GM12878 (cell line): Measurements from ENCODE around the gene NCAM1. TPM values are rescaled to one million over a fixed set of nuclear protein-coding genes. Genes with fewer than 3 reads are reported as not detected.

Source experiments
- ATAC-seq: fragments of 200-7000 bp; cut with Tn5 transposase; 3 replicates; pipeline ENCODE4 v1.9.1; 2020; ENCODE audit warnings: mild to moderate bottlenecking, moderate library complexity
- BruUV-seq: library from RNA; stranded (reverse); fragments of 400-500 nt; replicated peaks from 2 replicates; lab custom pipeline; 2021; lab: Mats Ljungman, UMichigan
- CTCF ChIA-PET: fragments of 300-600 bp; sonication (Branson Sonifier 250); formaldehyde crosslinking; extraction: SDS; loops from one replicate; lab custom pipeline; 2021; ENCODE audit warnings: inconsistent platforms; lab: Yijun Ruan, JAX
- POLR2A ChIA-PET: fragments of 350-600 bp; formaldehyde crosslinking; extraction: SDS; loops from one replicate; lab custom pipeline; 2021; ENCODE audit warnings: inconsistent platforms; lab: Charles Lee
- RAD21 ChIA-PET: fragments of 300-600 bp; sonication (Branson Sonifier 250); formaldehyde crosslinking; loops from one replicate; lab custom pipeline; 2023; ENCODE audit warnings: antibody characterized with exemption; ENCODE audit not compliant: unreplicated experiment; lab: Charles Lee
- SMC1A ChIA-PET: fragments of 300-600 bp; sonication (Branson Sonifier 250); formaldehyde crosslinking; loops from one replicate; lab custom pipeline; 2023; ENCODE audit not compliant: unreplicated experiment, uncharacterized antibody; lab: Charles Lee
- DNase-seq: peaks from one replicate; pipeline ENCODE4 v3.0.0-alpha.2; 2011; ENCODE audit warnings: low read depth, low spot score
- FAIRE-seq: peaks from 3 replicates; lab custom pipeline; 2011; peaks lifted over from hg19 to GRCh38; lab: Jason Lieb, UNC
- H2AFZ ChIP-seq: 2 replicates; pipeline ENCODE4 v1.6.0; 2011; ENCODE audit warnings: low read depth, low read length, control low read depth; ENCODE audit not compliant: control insufficient read depth
- H3K27ac ChIP-seq: 2 replicates; pipeline ENCODE4 v1.5.1; 2011; ENCODE audit warnings: control low read depth; ENCODE audit not compliant: control insufficient read depth, insufficient read depth
- H3K27me3 ChIP-seq, 2 experiments: replicated peaks in 1 of 2; 2 replicates each; pipeline versions ENCODE4 v1.6.0 to v1.6.1; 2011; ENCODE audit warnings: low read length in 1 of 2; ENCODE audit not compliant: control insufficient read depth in 2 of 2, insufficient read depth in 2 of 2
- H3K36me3 ChIP-seq, 2 experiments: 2 replicates each; pipeline ENCODE4 v1.5.1; 2011; ENCODE audit warnings: low read length in 1 of 2; ENCODE audit not compliant: control insufficient read depth in 2 of 2, insufficient read depth in 2 of 2
- H3K4me1 ChIP-seq: 2 replicates; pipeline ENCODE4 v1.6.1; 2011; ENCODE audit warnings: mild to moderate bottlenecking, low read length, moderate library complexity, mixed read lengths; ENCODE audit not compliant: control insufficient read depth, insufficient read depth
- H3K4me2 ChIP-seq: 2 replicates; pipeline ENCODE4 v1.6.0; 2011; ENCODE audit warnings: control low read depth; ENCODE audit not compliant: control insufficient read depth, insufficient read depth
- H3K4me3 ChIP-seq: fragments of 200-600 bp; sonication (generic); 2 replicates; pipeline ENCODE4 v1.5.1; 2016
- H3K79me2 ChIP-seq: 2 replicates; pipeline ENCODE4 v1.6.0; 2011; ENCODE audit warnings: low read length; ENCODE audit not compliant: control insufficient read depth, insufficient read depth
- H3K9ac ChIP-seq: 2 replicates; pipeline ENCODE4 v1.8.0; 2011; ENCODE audit warnings: low read length, control low read depth, mixed read lengths; ENCODE audit not compliant: control insufficient read depth, insufficient read depth
- H3K9me3 ChIP-seq: replicated peaks from 3 replicates; pipeline ENCODE4 v1.5.1; 2011; ENCODE audit warnings: mild to moderate bottlenecking, low read length; ENCODE audit not compliant: control insufficient read depth, insufficient read depth
- H4K20me1 ChIP-seq: 2 replicates; pipeline ENCODE4 v1.6.0; 2011; ENCODE audit not compliant: control insufficient read depth, insufficient read depth
- ASH2L ChIP-seq: fragments of 300-600, 200-600 bp; sonication (generic); IDR thresholded peaks from 2 replicates; pipeline ENCODE4 v1.6.1; 2017; ENCODE audit warnings: low read depth, mild to moderate bottlenecking, borderline replicate concordance
- CEBPB ChIP-seq, 2 experiments: fragments of 150-350 bp in 1 of 2; IDR thresholded peaks; 2 replicates each; pipeline ENCODE4 v1.6.1; 2012 to 2014; ENCODE audit warnings: low read depth in 2 of 2, low read length in 2 of 2, borderline replicate concordance in 1 of 2, inconsistent platforms in 1 of 2
- CHD2 ChIP-seq: IDR thresholded peaks from 2 replicates; pipeline ENCODE4 v1.6.1; 2011; ENCODE audit warnings: low read depth, low read length, improper control_type of control experiment, borderline replicate concordance
- CHD4 ChIP-seq: fragments of 200-600 bp; sonication (generic); IDR thresholded peaks from 2 replicates; pipeline ENCODE4 v1.6.1; 2016; ENCODE audit warnings: mild to moderate bottlenecking
- DPF2 ChIP-seq: fragments of 450-650 bp; IDR thresholded peaks from 2 replicates; pipeline ENCODE4 v1.6.1; 2017; ENCODE audit warnings: mild to moderate bottlenecking
- MTA3 ChIP-seq: IDR thresholded peaks from 2 replicates; pipeline ENCODE4 v1.6.1; 2012; ENCODE audit warnings: low read length, inconsistent platforms, borderline replicate concordance
- NR2C2 ChIP-seq: IDR thresholded peaks from 2 replicates; pipeline ENCODE4 v1.6.1; 2011; ENCODE audit warnings: borderline replicate concordance, low read depth; ENCODE audit not compliant: control insufficient read depth, insufficient read length
- PAX5 ChIP-seq: IDR thresholded peaks from 2 replicates; pipeline ENCODE4 v1.6.1; 2011; ENCODE audit warnings: low read depth, low read length, borderline replicate concordance
- PML ChIP-seq: IDR thresholded peaks from 2 replicates; pipeline ENCODE4 v1.6.1; 2012; ENCODE audit warnings: low read length, inconsistent platforms
- SMAD5 ChIP-seq: IDR thresholded peaks from 2 replicates; pipeline ENCODE4 v1.6.1; 2016; ENCODE audit warnings: antibody characterized with exemption, low read depth
- SMARCA5 ChIP-seq: fragments of 450-650 bp; IDR thresholded peaks from 2 replicates; pipeline ENCODE4 v1.6.1; 2017; ENCODE audit warnings: mild to moderate bottlenecking
- SPI1 ChIP-seq: IDR thresholded peaks from 2 replicates; pipeline ENCODE4 v1.6.1; 2011; ENCODE audit warnings: low read depth, mild to moderate bottlenecking, low read length, moderate library complexity, borderline replicate concordance; ENCODE audit not compliant: insufficient read depth
- SUZ12 ChIP-seq: fragments of 200-600 bp; sonication (generic); IDR thresholded peaks from one replicate; pipeline ENCODE4 v1.6.1; 2018; ENCODE audit warnings: antibody characterized with exemption, mild to moderate bottlenecking; ENCODE audit not compliant: unreplicated experiment
- TCF12 ChIP-seq: IDR thresholded peaks from 2 replicates; pipeline ENCODE4 v1.6.1; 2011; ENCODE audit warnings: low read depth, mild to moderate bottlenecking, low read length
- TCF3 ChIP-seq: IDR thresholded peaks from 2 replicates; pipeline ENCODE4 v1.6.1; 2012; ENCODE audit warnings: low read depth, mild to moderate bottlenecking, low read length, borderline replicate concordance; ENCODE audit not compliant: insufficient read depth
- ZBTB4 ChIP-seq: fragments of 450-650 bp; formaldehyde crosslinking; IDR thresholded peaks from 2 replicates; pipeline ENCODE4 v1.4.0; 2022; ENCODE audit warnings: mild to moderate bottlenecking, moderate library complexity
- WGBS: methylation state at CpG from one replicate; pipeline ENCODE4 v1.1.6; 2016; ENCODE audit warnings: low lambda C conversion rate; ENCODE audit not compliant: insufficient replicate concordance, insufficient coverage; ENCODE audit errors: missing lambda C conversion rate; 5-methylcytosine and 5-hydroxymethylcytosine counted together
- in situ Hi-C: fragments of 300-500 bp; cut with MboI; formaldehyde crosslinking; loops from 9 replicates; pipeline ENCODE4 v1.14.3; 2018; ENCODE audit warnings: mixed read lengths
- intact Hi-C: fragments of 100-400 bp; cut with micrococcal nuclease; formaldehyde crosslinking; loops from one replicate; pipeline ENCODE4 v1.14.2; 2022; ENCODE audit not compliant: unreplicated experiment
- polyA plus RNA-seq, 11 experiments: library from polyadenylated mRNA; depleted of rRNA in 4 of 11; unstranded in 6 of 11; stranded (reverse) in 5 of 11; fragments of >200 nt; fragmentation: Nextera tagmentation in 4 of 11; fragmentation: Illumina TruSeq in 1 of 11; extraction: Ambion mirVana in 4 of 11; extraction: Trizol in 1 of 11; gene quantifications; 1 replicate in 1 of 11; 2 replicates in 10 of 11; pipeline versions ENCODE4 v1.2.1 to v1.2.3, GENCODE V29; 2011 to 2016; ENCODE audit warnings: inconsistent platforms in 2 of 11, missing spikeins in 2 of 11, low read depth in 1 of 11
- total RNA-seq, 4 experiments: library from RNA; depleted of rRNA in 3 of 4; stranded (reverse); fragments of >200 nt in 3 of 4; fragmentation: Illumina TruSeq in 1 of 4; extraction: Trizol in 1 of 4; gene quantifications; 2 replicates each; pipeline versions ENCODE4 v1.2.1 to v1.2.3, GENCODE V29; 2013 to 2021
- TF ChIP-seq, protein P1 (sequence below): IDR thresholded peaks from 2 replicates; pipeline ENCODE4 v1.6.1; 2011; ENCODE audit warnings: borderline replicate concordance, low read depth, mild to moderate bottlenecking, moderate library complexity, low read length; ENCODE audit not compliant: insufficient read depth, poor library complexity, severe bottlenecking
- TF ChIP-seq, protein P2 (sequence below): IDR thresholded peaks from 2 replicates; pipeline ENCODE4 v1.6.1; 2012; ENCODE audit warnings: low read depth, low read length, improper control_type of control experiment

NCAM1 gene
- total and polyA plus RNA-seq, 10 of the 15 experiments (the other 5 are each of a cell fraction or from before 2014, with no cell fraction given): 0.10 to 0.23 (median 0.11) TPM; not detected in 7

DNA sequence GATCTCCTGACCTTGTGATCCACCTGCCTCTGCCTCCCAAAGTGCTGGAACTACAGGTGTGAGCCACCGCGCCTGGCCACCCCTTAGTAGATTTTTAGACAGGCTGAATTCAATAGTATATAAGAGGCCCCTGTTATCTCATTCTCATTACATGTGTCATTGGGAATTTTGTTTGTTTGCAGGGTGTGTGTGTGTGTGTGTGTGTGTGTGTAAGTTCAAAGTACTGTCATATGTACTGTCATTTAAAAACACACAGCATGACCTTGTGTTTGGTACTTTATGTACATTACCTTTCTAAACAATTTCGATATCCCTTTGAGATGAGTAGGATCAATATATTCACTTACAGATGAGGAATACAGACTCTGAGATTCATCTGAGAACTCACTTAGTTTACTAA is 234.5 kb downstream of the NCAM1 start:
- FAIRE-seq: no peak
- no TSS peak for BruUV-seq
- in situ Hi-C loops: no loop called here
- no peak for TF ChIP-seq TCF3
- TF ChIP-seq, protein P1, sequence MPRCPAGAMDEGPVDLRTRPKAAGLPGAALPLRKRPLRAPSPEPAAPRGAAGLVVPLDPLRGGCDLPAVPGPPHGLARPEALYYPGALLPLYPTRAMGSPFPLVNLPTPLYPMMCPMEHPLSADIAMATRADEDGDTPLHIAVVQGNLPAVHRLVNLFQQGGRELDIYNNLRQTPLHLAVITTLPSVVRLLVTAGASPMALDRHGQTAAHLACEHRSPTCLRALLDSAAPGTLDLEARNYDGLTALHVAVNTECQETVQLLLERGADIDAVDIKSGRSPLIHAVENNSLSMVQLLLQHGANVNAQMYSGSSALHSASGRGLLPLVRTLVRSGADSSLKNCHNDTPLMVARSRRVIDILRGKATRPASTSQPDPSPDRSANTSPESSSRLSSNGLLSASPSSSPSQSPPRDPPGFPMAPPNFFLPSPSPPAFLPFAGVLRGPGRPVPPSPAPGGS: no peak
- no peak for TF ChIP-seq SMAD5
- no peak for TF ChIP-seq MTA3
- no peak for TF ChIP-seq CHD2
- TF ChIP-seq, protein P2, sequence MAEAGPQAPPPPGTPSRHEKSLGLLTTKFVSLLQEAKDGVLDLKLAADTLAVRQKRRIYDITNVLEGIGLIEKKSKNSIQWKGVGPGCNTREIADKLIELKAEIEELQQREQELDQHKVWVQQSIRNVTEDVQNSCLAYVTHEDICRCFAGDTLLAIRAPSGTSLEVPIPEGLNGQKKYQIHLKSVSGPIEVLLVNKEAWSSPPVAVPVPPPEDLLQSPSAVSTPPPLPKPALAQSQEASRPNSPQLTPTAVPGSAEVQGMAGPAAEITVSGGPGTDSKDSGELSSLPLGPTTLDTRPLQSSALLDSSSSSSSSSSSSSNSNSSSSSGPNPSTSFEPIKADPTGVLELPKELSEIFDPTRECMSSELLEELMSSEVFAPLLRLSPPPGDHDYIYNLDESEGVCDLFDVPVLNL: no peak
- no peak for TF ChIP-seq SMARCA5
- no peak for TF ChIP-seq SUZ12
- no peak for TF ChIP-seq PAX5
- TF ChIP-seq CEBPB (IDR thresholded peaks at IDR 0.05; ENCODE audit: borderline replicate concordance in 1 of 2, low read depth in 2 of 2, low read length in 2 of 2): no peak
- no peak for TF ChIP-seq CHD4
- TF ChIP-seq TCF12: no peak
- TF ChIP-seq ZBTB4 (CRISPR knock-in tag): no peak
- TF ChIP-seq SPI1: no peak
- no peak for TF ChIP-seq PML
- no peak for TF ChIP-seq DPF2
- TF ChIP-seq ASH2L: no peak
- TF ChIP-seq NR2C2: no peak

More for the DNA sequence above, 234.5 kb downstream of the NCAM1 start:
- Histone ChIP-seq H3K4me2 (no peak overlapping the region), H3K79me2 (no peaks in the 10 kb centered on the region), H3K4me1 (no peaks in the 10 kb centered on the region), H3K9me3 (no peaks in the 10 kb centered on the region), H3K4me3 (no peak overlapping the region), H3K9ac (no peak overlapping the region), H3K36me3 (no peaks in the 10 kb centered on the region), H3K27ac (no peak overlapping the region), H3K27me3 (peaks cover 1 to 2% of the 10 kb centered on the region in 2 experiments; a peak in 2 of 4 replicates), H2AFZ (no peak overlapping the region), H4K20me1 (no peaks in the 10 kb centered on the region)
- ChIA-PET POLR2A (no interaction called here), CTCF (no interaction called here), RAD21 (no interaction called here), SMC1A (no interaction called here)
- DNase-seq (no peak), ATAC-seq (no peak)
- intact Hi-C loops: no loop called here
- WGBS: 77% methylated on average over 3 of the region's 3 CpGs
